Measurements from ENCODE around the gene BRF1. TPM values are rescaled to one million over a fixed set of nuclear protein-coding genes. Genes with fewer than 3 reads are reported as not detected.
A peak's percentile ranks its signal among the peaks of the same experiment; 100 is the strongest.

The BRF1 gene
- total RNA-seq, 1 donor from 2014 or later: 19.0 TPM

DNA sequence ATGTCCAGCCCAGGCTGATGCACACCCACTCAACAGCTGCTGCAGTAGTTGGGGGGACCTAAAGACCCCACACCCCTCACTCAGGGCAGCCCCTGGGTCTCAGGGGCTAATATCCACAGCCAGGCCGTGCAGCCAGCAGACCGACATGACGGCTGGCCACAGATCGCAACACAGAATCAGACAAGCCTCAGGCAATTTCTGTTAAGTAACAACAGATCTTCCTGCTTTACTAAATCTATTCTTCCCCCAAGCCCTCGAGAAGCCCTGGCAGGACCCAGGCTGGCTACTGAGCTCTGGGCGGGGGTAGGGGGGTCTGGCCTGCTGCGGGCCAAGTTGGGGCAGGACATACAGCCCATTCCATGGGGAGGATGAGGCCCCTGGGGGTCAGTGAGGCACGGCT, 91.7 kb downstream of the BRF1 start:
- intact Hi-C loops (cut with DNase I): loop anchor here (10.0 kb wide), 1 partner anchor 46 kb away; no protein-coding TSS in a partner anchor
- ATAC-seq: no peak
- no peak for DNase-seq (ENCODE audit: missing footprints)

DNA sequence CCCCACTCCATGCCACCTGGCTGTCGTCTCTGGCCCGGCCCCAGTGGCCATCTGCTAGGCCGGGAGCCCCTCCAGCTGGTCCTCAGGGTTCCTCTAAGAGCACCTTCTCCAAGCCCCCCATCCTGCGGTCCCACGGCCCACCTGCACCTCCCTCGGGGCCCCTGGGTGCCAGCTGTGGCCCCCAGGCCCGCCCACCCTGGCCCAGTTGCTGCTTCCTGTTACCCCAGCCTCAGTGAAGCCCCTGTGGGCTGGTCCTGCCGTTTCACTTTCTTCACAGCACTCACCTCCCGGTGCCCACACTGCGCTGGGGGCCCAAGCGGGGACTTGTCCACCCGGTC, 92.1 kb downstream of the BRF1 start:
- intact Hi-C loops (cut with DNase I): loop anchor here (10.0 kb wide), 1 partner anchor 46 kb away; no protein-coding TSS in a partner anchor
- DNase-seq (ENCODE audit: missing footprints): no peak
- no peak for ATAC-seq

DNA sequence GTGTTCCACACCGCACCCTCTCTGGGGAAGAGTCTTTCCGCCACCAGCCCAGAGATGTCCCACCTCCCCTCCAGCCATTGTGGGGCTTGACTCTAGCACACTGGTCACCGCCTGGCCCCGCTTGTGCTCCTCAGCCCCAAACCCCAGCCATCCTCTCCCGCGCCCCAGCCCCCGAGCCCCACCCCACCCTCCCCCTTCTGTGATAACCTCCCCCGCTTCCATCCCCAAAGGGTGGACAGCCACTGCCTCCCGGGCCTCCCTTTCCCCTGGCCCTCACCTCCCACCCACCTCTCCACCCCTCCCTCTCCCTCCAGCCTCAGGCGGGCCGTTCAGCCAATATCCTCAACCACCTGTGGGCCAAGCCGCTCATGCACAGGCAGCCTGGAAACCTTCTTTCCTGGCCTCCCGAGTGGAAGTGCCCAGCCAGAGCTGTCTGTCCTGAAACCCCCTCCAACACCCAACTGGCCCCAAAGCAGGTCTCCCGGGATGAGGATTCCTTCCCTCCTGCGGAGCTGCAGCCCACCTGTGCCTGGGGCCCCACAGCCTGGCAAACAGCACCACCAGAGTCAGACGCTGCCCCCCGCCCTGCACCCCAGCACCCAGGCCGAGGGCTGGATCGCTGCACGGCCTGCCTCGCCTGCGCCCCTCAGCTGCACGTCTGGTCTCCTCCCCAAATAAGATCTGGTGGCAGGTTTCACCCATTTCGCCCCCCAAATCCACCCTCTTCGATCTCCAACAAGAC, 92.6 kb downstream of the BRF1 start:
- intact Hi-C loops (cut with DNase I): loop anchor here (10.0 kb wide), 1 partner anchor 47 kb away; no protein-coding TSS in a partner anchor
- DNase-seq (ENCODE audit: missing footprints) (no peak), ATAC-seq (no peak)

DNA sequence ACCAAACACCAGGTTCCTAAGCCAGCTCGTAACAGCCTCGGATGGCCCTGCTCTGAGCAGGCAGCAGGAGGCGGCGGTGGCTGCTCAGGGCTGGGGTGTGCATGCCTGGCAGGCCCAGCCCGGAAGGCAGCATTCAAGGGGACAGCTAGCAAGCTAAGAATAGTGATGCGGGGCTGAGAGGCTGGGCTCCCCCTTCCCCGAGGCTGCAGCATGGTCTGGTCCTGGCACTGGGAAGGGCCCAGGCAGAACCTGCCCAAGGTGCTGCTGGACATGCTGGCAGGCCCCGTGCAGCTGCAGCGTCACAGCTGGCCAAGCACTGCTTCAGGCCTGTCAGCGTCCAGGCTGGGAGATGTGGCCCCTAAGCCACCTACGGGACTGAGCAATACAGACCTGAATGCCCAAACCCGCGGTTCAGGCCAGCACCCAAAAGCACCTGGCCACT, 93.3 kb downstream of the BRF1 start:
- ATAC-seq (peak; percentile 56), DNase-seq (ENCODE audit: missing footprints) (no peak)
- intact Hi-C loops (cut with DNase I): loop anchor here (10.0 kb wide), 1 partner anchor 47 kb away; no protein-coding TSS in a partner anchor

GRCh38 chr14:105206873-105207272, 93.9 kb downstream of the BRF1 start:
- ATAC-seq (no peak), DNase-seq (ENCODE audit: missing footprints) (no peak)
- intact Hi-C loops (cut with DNase I): loop anchor here (10.0 kb wide), 1 partner anchor 48 kb away; no protein-coding TSS in a partner anchor

GRCh38 chr14:105205673-105206208, 95.1 kb downstream of the BRF1 start:
- ATAC-seq: peak; percentile 46
- no peak for DNase-seq (ENCODE audit: missing footprints)

GRCh38 chr14:105204931-105205672, 95.7 kb downstream of the BRF1 start:
- ATAC-seq (no peak), DNase-seq (ENCODE audit: missing footprints) (no peak)
- intact Hi-C loops (cut with DNase I): loop anchor here (2.0 to 10.0 kb wide), 2 partner anchors 50 to 324 kb away; no protein-coding TSS in a partner anchor

More at GRCh38 chr14:105205673-105206208, 95.1 kb downstream of the BRF1 start:
- intact Hi-C loops (cut with DNase I): loop anchor here (2.0 to 10.0 kb wide), 2 partner anchors 49 to 323 kb away; no protein-coding TSS in a partner anchor

- intact Hi-C loops (cut with DNase I): loop anchor here (2.0 to 10.0 kb wide), 2 partner anchors 50 to 324 kb away; no protein-coding TSS in a partner anchor
- DNase-seq (ENCODE audit: missing footprints) (no peak), ATAC-seq (peak; percentile 73)
Observed at GRCh38 chr14:105204206-105204930, 96.4 kb downstream of the BRF1 start.

DNA sequence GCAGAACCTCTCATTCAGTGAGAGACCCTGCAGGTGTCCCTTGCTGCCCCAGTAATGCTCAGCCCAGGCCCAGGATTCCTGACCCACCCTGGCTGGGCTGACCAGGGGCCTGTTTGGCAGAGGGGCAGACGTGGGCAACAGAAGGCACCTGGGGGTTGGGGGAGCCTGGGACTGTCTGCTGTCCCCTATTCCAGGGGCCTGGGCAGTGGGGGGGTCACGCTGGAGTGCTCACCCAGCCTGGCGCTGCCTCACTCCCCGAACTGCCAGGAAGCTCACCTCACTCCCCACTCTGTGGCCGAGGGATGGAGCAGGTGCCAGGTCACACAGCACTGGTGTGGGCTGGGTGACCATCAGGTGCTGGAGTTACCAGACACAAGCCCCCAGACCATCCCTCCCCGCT, 97.1 kb downstream of the BRF1 start:
- intact Hi-C loops (cut with DNase I): loop anchor here (1.0 to 10.0 kb wide), 4 partner anchors 51 to 325 kb away; no protein-coding TSS in a partner anchor
- DNase-seq (ENCODE audit: missing footprints): no peak
- no peak for ATAC-seq

GRCh38 chr14:105203057-105203531, 97.7 kb downstream of the BRF1 start:
- intact Hi-C loops (cut with DNase I): loop anchor here (1.0 to 10.0 kb wide), 3 partner anchors 52 to 149 kb away; no protein-coding TSS in a partner anchor
- DNase-seq (ENCODE audit: missing footprints): peak; percentile 89

GRCh38 chr14:105201925-105202513, 98.8 kb downstream of the BRF1 start:
- ATAC-seq: no peak

More at GRCh38 chr14:105203057-105203531, 97.7 kb downstream of the BRF1 start:
- peak; percentile 35 for ATAC-seq

GRCh38 chr14:105201156-105201924, 99.5 kb downstream of the BRF1 start:
- no peak for ATAC-seq

More at GRCh38 chr14:105201925-105202513, 98.8 kb downstream of the BRF1 start:
- intact Hi-C loops (cut with DNase I): loop anchor here (2.0 to 10.0 kb wide), 2 partner anchors 53 to 83 kb away; no protein-coding TSS in a partner anchor
- DNase-seq (ENCODE audit: missing footprints): no peak

GRCh38 chr14:105200641-105201040, 100.2 kb downstream of the BRF1 start:
- no peak for DNase-seq (ENCODE audit: missing footprints)
- intact Hi-C loops (cut with DNase I): loop anchor here (10.0 kb wide), 1 partner anchor 54 kb away; no protein-coding TSS in a partner anchor
- no peak for ATAC-seq

More at GRCh38 chr14:105201156-105201924, 99.5 kb downstream of the BRF1 start:
- intact Hi-C loops (cut with DNase I): loop anchor here (10.0 kb wide), 1 partner anchor 53 kb away; no protein-coding TSS in a partner anchor
- no peak for DNase-seq (ENCODE audit: missing footprints)

DNA sequence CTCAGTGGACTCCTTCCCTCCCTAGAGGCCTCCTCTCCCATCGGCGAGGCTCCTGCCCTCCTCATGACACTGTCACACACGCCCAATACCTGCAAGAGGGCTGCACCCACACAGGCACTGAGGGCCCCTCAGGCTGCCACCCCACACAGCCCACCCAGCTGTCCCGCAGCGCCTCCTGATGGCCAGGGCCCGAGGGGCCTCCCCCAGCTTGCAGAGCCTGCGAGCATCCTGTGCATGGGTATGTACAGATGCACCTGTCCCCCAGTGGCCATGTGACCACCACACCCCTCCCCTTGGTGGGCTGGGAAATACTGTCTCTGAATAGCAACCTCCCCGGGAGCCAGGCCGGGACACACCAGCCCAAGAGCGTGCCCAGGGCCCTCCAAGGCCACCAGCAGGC, 100.7 kb downstream of the BRF1 start:
- DNase-seq (ENCODE audit: missing footprints) (no peak), ATAC-seq (no peak)
- intact Hi-C loops (cut with DNase I): loop anchor here (10.0 kb wide), 1 partner anchor 55 kb away; no protein-coding TSS in a partner anchor

- no peak for ATAC-seq
- no peak for DNase-seq (ENCODE audit: missing footprints)
Observed at GRCh38 chr14:105199093-105199492, 101.7 kb downstream of the BRF1 start.

DNA sequence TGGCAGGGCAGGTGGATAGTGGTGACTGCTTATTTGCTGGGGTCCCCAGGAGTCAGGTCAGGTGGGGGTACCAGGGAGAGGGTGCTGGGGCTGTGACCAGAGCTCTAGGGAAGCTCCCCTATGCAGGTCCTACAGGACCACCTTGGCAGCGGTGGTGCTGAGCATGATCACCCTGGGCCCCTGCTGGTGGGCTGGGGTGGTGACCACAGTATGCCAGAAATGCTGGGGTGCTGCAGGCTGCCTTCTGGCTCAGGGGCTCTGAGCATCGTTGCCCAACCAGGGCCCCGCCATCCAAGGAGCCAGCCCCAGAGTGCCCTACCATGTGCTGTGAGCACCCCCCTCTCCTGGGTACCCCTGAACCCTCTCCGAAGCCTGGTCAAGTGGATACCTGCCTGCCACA, 102.2 kb downstream of the BRF1 start:
- intact Hi-C loops (cut with DNase I): no loop called here
- no peak for DNase-seq (ENCODE audit: missing footprints)
- no peak for ATAC-seq

More at GRCh38 chr14:105199093-105199492, 101.7 kb downstream of the BRF1 start:
- intact Hi-C loops (cut with DNase I): no loop called here

- ATAC-seq (peak; percentile 29), DNase-seq (ENCODE audit: missing footprints) (no peak)
- intact Hi-C loops (cut with DNase I): loop anchor here (2.0 kb wide), 2 partner anchors 28 to 44 kb away; partner anchors contain the start of gene JAG2
Observed at GRCh38 chr14:105197211-105197641, 103.6 kb downstream of the BRF1 start.
